ENCODE data around the gene SMIM35. TPM values are rescaled to one million over a fixed set of nuclear protein-coding genes. Genes with fewer than 3 reads are reported as not detected.

Gene SMIM35
- total and polyA plus RNA-seq, 2 donors (not counting 3 experiments of a cell fraction or from before 2014, with no cell fraction given), result not detected

GRCh38 chr11:118000850-118001228 is 85.9 kb downstream of the SMIM35 start:
- ChIA-PET POLR2A (no interaction called here), CTCF (interaction anchor here (1.7 to 2.7 kb wide), 2 partner anchors 15 to 54 kb away, joined by 7 to 9 read pairs; no protein-coding TSS in a partner anchor)
- Histone ChIP-seq H3K9ac (replicated peaks; ENCODE audit: extremely low read depth, insufficient read depth, low read length) (no peak overlapping the region), H3K9me3 (replicated peaks; ENCODE audit: control insufficient read depth, insufficient read depth, low read length) (no peaks in the 10 kb centered on the region), H2AFZ (ENCODE audit: low read depth, low read length) (no peak overlapping the region), H3K4me2 (ENCODE audit: insufficient read depth, low read length) (no peak overlapping the region), H3K36me3 (ENCODE audit: control insufficient read depth in 2 of 2, extremely low read depth in 1 of 2, insufficient read depth in 2 of 2, low read length in 2 of 2) (no peaks in the 10 kb centered on the region), H3K27me3 (ENCODE audit: control insufficient read depth in 2 of 2, insufficient read depth in 2 of 2, low read length in 2 of 2) (no peaks in the 10 kb centered on the region), H3K4me3 (replicated peaks in 1 of 3; ENCODE audit: insufficient read depth in 1 of 3, low read depth in 1 of 3, low read length in 3 of 3) (no peak overlapping the region), H3K9me1 (replicated peaks; ENCODE audit: control insufficient read depth, extremely low read depth, insufficient read depth, low read length) (no peaks in the 10 kb centered on the region), H4K20me1 (replicated peaks; ENCODE audit: control insufficient read depth, extremely low read depth, insufficient read depth, low read length) (no peaks in the 10 kb centered on the region), H3K79me2 (ENCODE audit: control insufficient read depth, insufficient read depth, low read length) (no peaks in the 10 kb centered on the region), H3K27ac (ENCODE audit: insufficient read depth, low read depth, low read length) (no peak overlapping the region), H3K4me1 (ENCODE audit: control insufficient read depth, extremely low read depth, insufficient read depth, low read length) (no peaks in the 10 kb centered on the region)
- BruUV-seq (replicated peaks), result no TSS peak
- DNase-seq (ENCODE audit: low read depth, low spot score) (no peak), FAIRE-seq (no peak)
- TF ChIP-seq, protein P1, sequence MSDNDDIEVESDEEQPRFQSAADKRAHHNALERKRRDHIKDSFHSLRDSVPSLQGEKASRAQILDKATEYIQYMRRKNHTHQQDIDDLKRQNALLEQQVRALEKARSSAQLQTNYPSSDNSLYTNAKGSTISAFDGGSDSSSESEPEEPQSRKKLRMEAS (IDR thresholded peaks at IDR 0.05; ENCODE audit: insufficient read depth, insufficient read length), result no peak
- TF ChIP-seq MYC (IDR thresholded peaks at IDR 0.05; ENCODE audit: low read depth, low read length), result no peak
- TF ChIP-seq GATA2 (IDR thresholded peaks at IDR 0.05; ENCODE audit: insufficient read depth, insufficient read length, low read depth, low read length), result no peak
- TF ChIP-seq, protein P2, sequence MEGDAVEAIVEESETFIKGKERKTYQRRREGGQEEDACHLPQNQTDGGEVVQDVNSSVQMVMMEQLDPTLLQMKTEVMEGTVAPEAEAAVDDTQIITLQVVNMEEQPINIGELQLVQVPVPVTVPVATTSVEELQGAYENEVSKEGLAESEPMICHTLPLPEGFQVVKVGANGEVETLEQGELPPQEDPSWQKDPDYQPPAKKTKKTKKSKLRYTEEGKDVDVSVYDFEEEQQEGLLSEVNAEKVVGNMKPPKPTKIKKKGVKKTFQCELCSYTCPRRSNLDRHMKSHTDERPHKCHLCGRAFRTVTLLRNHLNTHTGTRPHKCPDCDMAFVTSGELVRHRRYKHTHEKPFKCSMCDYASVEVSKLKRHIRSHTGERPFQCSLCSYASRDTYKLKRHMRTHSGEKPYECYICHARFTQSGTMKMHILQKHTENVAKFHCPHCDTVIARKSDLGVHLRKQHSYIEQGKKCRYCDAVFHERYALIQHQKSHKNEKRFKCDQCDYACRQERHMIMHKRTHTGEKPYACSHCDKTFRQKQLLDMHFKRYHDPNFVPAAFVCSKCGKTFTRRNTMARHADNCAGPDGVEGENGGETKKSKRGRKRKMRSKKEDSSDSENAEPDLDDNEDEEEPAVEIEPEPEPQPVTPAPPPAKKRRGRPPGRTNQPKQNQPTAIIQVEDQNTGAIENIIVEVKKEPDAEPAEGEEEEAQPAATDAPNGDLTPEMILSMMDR (IDR thresholded peaks at IDR 0.05; ENCODE audit: extremely low read depth in 1 of 2, insufficient read depth in 1 of 2, low read depth in 1 of 2, low read length in 2 of 2), result no peak
- TF ChIP-seq EZH2 (IDR thresholded peaks at IDR 0.05; ENCODE audit: borderline replicate concordance, low read depth, low read length, severe bottlenecking), result no peak
- TF ChIP-seq FOS (IDR thresholded peaks at IDR 0.05; ENCODE audit: borderline replicate concordance, insufficient read depth, low read length), result no peak
- TF ChIP-seq JUN (IDR thresholded peaks at IDR 0.05; ENCODE audit: borderline replicate concordance, insufficient read depth, insufficient read length, low read depth), result no peak
- no peak for TF ChIP-seq POLR2A (IDR thresholded peaks at IDR 0.05; ENCODE audit: low read depth, low read length)
- TF ChIP-seq POLR2AphosphoS5 (IDR thresholded peaks at IDR 0.05; ENCODE audit: insufficient read depth, low read depth, low read length), result no peak
- dilution Hi-C loops (cut with MboI; ENCODE audit: extremely low pct_ligation_motif_present, low sequenced_read_pairs), result no loop called here
- intact Hi-C loops (cut with micrococcal nuclease), result loop anchor here (10.0 kb wide), 1 partner anchor 64 kb away; no protein-coding TSS in a partner anchor

Data from endothelial cell of umbilical vein (primary cell).